ENCODE data around the gene CMIP.
"Not testable (repeated sequence)": the region's sequence is repeated elsewhere in the genome, so short reads cannot be mapped to it uniquely, and the experiment has no call there.

CMIP gene

DNA sequence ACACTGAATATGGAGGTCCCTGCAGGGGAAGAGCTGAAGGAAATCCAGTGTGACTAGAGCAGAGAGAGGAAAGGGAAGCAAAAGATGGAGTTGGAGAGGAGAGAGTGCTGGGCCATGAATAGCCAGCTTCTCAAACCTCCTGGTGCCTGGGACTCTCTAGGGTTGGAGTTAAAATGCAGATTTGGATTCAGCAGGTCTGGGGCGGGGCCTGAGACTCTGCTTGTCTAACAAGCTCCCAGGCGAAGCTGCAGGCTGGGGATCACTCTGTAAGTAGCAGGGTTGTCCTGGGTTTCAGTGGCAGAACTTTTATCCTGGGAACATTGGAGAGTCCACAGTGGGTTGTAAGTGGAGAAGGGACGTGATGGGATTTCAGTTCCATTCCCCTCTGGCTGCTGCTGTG is 231.1 kb downstream of the CMIP start:
- DNase-seq, result no peak

DNA sequence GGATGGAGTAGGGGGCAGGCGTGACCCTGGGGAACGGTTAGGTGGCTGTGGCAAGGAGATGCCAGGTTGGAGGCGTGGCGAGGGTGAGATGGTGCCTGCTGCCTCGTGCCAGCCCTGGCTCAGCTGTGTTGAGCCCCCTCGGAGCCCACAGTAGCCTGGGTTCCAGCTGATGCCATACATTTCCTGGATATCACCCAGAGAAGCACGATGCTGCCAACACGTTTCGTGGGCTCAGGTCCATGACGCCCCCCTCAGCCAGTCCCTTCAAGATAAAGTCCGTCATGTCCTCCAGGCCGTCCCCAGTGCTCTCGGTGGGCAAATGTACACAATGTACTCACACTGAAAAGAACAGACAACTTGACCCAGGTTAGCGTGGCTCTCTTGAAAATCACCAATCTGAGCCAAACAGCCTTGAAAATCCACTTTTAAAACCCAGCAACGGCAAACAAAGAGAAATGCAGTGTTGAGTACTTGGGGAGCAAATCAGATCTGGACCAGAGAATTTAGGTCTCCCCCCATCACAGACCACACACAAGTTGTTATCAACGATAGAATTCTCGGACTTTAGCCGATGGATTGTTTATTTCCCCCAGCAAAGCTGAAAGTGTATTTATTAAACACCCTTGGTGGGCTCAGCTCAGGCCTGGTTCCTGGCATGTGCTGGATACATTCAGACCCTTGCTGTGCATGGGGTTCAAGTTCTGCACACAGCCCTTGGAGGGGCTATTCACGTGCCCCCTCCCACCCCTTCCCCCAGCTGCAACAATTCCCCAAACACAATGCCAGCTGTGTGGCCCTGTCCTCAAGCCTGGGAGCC is 231.7 kb downstream of the CMIP start:
- no peak for DNase-seq

DNA sequence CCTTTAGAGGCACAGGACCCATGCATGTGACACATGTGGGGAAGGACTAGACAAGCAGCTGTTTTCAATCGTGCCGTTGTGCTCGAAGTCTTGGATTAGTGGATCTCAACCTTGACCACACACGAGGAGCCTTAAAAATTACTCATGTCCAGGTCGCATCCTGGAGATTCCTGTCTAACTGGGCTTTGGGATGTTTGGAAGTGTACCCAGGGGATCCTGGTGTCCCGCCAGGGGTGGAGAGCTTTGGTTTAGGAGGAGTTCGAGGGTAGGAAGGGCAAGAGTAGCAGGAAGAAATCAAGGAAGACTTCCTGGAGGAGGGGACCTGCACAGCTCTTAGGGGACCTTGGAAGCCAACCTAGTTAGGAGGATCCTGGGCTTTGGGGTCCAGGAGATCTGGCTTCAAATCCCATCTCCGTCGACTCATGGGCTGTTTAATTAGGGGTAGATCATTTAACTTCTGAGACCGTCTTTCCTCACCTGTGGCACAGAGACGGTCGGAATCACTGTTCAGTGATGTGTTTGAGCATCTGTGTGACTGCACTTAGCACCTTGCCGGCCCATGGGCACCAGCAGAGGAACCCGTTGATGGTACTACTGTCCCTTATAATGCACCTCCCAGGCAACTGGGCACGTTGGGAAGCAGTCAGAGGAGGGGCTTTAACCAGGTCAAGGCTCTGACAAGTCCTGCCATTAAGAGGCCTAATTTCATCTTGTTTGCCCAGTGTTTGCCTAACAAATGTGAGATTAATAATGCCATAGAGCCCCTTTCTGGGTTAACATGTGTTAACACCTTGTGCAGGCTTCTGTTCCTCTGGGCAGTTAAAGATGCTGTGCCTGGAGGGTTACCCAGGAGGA is 232.5 kb downstream of the CMIP start:
- no peak for DNase-seq

DNA sequence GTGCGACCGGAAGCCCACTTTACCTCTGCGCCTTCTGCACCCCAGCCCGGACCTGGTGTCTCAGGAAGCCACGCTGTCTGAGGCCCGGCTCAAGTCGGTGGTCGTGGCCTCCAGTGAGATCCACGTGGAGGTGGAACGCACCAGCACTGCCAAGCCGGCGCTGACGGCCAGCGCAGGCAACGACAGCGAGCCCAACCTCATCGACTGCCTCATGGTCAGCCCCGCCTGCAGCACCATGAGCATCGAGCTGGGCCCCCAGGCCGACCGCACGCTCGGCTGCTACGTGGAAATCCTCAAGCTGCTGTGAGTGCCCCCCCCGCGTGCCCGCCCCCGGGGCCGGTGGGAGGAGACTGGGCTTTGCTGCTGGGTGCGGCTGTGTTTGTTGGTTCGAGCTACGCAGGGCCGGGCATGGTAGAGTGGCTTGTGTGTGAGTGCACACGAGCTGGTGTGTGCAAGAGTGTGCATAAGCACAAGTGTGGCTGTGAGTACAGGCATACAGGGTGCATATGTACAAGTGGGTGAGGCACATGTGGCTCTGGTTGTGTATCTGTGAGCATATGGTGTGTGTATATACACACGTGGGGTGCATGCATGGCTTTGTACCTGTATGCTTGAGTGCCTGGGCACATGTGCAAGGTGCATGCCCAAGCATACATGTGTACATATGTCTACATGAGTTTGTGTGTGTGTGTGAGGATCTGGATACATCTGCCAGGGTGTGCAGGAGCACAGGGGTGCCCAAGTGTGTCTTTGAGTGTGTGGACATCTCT is 233.9 kb downstream of the CMIP start:
- DNase-seq, result no peak

DNA sequence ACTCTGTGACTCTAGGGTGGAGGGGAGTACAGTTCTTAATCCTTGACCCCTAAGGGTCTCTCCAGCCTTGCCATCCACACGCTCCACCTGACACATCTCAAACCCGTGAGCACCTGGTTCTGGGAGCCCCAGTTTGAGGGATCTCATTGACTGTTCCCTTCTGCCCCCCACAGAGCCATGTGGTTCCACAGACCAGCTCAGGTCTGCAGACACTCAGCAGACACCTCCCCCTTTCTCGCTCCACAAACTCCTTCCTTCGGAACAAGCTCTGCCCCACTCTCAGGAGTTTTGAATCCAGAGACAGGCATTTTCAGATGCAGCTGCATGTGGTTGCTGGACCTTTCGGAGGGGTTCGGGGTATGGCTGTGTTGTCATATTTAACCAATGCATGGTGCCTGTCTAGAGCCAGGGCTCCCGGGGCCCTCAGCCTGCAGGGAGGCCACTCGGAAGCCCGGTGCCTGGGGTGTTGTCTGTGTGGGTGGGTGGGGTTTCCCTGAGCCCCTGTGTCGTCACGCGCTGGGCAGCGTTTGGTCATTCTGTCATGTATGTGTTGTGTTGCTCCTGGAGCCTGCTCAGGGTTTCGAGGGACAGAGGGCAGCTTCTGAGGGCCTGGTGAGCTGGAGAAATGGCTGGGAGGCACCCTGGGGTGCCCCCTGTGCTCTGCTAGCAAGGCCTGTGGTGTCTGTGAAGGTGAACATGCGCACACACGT is 235.3 kb downstream of the CMIP start:
- no peak for DNase-seq

DNA sequence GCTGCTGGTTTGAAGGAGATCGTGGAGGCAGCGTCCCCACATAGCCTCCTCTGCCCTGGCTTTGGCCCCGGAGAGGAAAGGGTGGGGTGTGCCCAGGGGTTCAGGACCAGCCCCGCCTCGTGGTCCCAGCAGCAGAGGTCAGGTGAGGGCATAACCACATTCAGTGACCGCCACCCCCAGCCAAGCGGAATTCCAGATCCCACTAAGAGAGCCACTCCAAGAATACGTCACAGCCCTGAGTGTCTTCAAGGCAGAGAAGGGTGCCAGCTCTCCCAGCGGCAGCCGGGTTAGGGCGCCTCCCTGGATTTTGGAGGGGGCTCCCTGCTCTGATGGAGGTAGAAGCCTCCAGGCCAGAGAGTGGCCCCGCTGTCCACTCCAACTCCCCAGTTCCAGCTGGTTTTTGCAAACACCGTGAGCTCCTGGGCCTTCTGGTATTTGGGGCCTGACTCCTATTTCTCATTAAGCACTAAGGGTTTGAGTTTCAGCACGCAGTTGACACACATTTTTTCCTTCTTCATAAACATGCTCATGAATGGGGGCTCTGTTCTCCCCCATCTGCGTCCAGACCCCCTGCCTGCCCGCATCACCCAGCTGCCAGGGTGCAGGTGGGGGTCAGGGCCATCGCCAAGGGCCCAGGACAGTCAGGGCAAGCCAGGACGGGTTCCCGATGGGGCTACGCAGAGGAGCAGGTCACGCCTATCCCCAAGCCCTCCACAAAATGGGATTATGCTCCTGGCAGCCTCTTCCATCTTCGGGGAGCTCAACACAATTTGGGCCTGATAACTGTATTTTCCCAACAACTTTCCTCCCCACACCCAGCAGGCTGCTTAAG is 236.1 kb downstream of the CMIP start:
- DNase-seq, result peak; percentile 49

DNA sequence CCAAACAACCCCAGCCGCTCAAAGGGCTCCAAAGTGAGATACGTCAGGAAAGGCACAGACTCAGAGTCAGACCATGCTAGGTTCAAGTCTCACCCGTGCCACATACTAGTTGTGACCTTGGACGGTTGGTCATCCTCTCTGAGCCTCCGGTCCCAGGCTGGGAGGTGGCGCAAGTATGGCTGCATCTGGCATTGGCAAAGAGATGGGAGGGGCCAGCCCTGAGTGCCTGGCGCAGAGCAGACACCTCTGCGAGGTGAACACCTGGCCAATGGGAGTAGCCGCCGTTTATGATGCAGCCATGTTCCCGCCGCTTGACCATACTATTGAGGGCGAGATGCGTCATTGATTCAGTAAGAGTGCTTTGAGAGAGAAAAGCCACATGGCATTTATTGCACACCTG is 236.7 kb downstream of the CMIP start:
- DNase-seq, result no peak

DNA sequence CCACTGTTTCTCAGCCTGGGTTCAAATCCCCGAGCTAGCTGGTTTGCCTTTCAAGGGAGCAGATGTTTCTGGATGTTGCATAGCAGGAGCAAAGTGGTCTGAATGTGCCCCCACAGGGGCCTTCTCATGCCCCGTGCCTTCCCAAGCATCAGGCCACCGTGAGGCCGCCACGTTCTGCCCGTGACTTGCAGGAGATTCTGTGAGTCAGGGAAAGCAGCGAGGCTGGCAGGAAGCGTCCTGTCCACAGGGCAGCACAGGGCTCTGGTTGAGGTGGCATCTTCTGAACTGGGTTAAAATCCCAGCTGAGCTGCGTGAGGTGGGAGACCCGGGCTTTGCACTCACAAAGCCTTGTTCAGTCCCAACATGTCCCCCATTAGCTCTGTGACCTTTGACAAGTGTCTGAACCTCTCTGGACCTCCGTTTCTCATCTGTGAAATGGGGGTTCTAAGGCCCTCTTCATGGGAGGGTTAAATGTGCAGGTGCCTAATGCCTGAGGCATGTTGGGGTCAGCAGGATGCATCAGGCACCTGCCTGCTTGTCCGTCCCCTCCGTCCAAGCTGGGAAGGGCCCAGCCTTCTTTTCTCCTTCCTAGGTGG is 239.7 kb downstream of the CMIP start:
- DNase-seq, result no peak

DNA sequence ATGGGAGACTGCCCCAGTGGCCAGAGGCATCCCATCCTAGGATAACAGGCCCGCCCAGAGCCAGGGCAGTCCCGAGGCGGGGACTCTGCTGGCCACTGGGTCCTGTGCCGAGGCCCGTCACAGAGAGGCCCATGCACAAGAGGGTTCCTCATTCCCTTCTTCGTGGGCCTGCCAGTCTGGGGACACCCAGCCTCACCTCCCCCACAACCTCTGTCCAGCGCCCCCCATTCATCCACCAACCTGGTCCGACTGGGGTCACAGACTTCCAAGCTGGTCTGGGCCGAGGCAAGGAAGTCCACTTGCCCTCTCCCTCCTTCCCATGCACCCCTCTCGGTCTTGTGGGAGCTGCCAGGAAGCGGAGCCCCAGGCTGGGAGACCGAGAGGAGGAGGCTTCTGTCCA is 240.3 kb downstream of the CMIP start:
- no peak for DNase-seq

DNA sequence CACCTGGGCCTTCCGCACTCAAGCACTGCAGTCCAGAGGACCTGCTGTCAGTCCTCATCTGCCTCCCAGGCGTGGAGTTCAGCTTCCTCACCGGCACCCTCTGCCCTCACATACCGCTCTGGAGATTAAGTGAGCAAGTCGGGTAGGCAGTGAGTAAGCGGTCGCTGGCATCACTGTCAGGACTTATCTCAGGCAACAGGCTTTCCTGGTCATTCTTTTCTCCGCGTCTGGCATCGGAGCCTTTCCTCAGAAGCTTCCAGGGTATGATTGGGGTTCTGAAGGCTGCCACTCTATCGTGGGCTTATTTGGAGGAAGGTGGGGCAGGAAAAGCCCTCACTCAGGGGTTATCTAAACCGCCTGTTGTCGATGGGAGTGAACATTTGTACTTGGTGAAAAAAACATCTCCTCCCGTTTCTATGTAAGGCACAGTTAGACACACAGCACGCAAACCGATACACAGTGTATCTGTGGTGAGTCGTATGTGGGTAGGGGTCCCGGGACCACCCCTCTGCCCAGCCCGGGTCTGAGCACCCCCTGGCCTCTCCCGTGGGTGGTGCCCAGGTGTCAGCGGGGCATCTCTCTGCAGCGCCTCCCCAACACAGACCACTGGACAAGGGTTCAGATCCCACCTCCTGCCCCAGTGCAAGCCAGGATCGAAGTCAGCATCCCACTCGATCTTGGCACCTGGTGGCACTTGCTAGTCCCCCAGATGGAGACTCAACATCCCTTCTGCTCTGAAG is 242.0 kb downstream of the CMIP start:
- DNase-seq, result no peak

DNA sequence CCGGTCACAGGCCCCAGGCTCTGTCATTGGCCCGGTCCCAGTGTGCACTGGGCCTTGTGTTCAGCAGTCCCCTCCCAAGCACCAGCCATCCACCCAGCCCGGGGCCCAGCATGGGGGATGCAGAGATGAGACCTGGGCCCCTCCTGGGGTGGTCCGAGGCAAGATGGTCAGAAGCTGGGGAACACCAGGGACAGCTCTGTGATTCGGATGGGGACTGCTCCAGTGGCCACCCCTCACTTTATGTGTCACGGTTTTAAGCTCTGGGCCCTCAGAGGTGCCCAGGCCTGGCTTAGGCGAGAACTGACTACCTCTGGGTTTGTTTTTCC is 242.5 kb downstream of the CMIP start:
- no peak for DNase-seq

DNA sequence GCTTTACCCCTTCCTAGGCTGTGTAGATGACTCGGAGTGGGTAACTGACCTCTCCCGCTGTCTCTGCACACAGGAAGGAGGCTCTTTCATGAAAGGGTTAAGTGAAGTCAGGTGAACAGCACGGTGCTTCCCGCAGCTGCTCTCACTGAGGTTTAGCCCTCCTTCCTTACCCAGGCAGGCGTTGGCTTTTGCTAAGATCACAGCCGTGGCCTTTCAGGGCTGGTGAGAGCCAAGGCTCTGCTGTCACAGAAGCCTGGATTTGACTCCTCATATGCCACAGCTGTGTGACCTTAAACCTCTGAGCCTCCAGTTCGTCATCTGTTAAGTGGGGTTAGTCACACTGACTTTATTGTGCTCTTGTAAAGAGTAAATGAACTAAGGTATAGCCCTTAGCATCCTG is 243.6 kb downstream of the CMIP start:
- DNase-seq, result no peak

DNA sequence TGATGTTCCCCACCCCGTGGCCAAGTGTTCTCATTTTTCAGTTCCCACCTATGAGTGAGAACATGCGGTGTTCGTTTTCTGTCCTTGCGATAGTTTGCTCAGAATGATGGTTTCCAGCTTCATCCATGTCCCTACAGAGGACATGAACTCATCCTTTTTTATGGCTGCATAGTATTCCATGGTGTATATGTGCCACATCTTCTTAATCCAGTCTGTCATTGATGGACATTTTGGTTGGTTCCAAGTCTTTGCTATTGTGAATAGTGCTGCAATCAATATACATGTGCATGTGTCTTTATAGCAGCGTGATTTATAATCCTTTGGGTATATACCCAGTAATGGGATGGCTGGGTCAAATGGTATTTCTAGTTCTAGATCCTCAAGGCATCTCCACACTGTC is 244.2 kb downstream of the CMIP start:
- not testable (repeated sequence) for DNase-seq

DNA sequence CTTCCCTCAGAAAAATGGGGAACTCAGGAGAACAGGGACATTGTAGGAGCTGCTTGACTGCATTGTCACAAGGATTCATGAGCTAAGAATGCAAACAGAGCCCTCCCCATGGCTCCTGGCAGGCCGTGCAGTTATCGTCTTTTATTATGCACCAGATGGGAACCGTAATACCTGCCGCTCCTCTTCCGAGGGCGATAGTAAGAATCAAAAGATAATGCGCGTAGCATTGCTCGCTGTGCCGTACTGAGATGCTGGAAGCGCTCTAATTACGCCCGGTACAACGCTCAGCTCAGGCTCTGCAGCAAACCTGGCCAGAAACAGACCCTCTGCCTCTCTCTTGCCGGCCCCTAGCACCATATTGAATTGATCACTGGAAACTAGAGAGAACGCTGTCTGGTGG is 247.4 kb downstream of the CMIP start:
- no peak for DNase-seq

DNA sequence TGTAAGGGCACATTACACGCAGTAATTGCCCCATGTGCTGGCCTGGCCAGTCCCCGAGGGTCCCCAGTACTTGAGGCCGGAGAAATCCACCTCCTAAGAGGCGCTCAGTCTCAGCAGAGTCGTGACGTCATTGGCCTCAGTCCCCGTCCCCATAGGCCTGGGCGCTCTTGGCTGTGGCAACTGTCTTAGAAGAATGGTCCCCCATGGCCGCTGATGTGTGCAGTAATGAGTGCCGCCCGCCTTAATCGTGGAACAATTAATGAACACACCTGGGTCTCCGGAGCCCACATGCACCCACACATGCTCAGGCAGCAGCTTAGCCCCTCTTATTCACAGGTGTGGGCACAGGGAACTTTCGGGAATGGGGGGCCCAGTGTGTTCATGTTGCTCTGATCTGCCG is 248.0 kb downstream of the CMIP start:
- no peak for DNase-seq

DNA sequence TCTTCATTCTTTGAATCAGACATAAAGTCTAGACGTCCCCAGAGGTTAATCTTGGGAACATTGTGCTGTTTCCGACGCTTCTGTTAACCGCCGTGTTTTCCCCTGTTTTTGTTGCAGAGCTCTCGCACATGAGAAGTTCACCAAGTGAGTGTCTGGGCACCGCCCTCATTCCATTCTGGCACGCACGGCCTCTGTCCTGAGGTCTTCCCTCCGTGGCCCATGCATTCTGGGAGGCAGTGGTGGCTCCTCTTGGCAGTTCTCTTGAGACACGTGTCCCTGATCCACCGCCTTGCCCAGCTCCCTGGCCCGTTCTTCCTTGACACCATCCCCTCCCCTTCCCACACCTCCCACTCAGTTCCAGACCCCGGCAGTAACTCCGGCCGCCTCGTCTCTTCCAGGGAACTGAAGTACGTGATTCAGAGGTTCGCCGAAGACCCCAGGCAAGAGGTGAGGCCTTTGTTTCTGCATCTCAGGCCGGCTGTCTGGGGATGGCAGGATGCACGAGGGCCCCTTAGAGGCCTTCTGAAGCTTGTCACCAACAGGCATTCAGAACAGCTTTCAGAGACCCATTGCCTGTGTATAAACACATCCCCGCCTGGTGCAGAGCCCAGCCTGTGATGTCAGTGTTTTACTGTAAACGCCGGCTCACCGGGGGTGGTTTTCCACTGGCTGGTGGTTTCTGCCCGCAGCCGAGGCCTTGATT is 248.6 kb downstream of the CMIP start:
- DNase-seq, result peak; percentile 57

DNA sequence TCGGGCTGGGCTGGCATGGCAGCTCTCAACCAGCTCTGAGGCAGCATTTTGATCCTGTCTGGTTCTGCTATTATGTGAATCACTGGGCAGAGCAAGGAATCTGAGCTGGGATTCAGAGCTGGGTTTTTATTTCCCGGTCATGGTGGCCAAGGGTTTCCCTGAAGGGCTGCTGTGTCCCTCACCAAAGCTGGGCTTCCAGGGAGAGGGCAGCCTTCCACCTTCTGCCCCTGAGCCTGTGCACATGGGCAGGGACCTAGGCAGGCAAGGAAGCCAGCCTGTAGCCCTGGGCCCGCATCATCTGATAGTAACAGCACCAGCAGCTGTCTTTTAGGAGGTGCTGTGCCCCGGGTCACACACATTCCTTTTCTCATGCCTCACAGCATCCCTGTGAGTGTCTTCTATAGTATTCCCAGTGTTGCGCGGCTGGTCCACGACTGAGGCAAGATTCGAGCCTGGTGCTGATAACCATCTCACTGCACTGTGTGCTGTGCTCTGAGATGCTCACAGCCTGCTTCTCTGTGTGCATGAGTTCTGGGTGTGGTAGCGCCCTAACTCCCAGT is 249.2 kb downstream of the CMIP start:
- DNase-seq, result no peak

DNA sequence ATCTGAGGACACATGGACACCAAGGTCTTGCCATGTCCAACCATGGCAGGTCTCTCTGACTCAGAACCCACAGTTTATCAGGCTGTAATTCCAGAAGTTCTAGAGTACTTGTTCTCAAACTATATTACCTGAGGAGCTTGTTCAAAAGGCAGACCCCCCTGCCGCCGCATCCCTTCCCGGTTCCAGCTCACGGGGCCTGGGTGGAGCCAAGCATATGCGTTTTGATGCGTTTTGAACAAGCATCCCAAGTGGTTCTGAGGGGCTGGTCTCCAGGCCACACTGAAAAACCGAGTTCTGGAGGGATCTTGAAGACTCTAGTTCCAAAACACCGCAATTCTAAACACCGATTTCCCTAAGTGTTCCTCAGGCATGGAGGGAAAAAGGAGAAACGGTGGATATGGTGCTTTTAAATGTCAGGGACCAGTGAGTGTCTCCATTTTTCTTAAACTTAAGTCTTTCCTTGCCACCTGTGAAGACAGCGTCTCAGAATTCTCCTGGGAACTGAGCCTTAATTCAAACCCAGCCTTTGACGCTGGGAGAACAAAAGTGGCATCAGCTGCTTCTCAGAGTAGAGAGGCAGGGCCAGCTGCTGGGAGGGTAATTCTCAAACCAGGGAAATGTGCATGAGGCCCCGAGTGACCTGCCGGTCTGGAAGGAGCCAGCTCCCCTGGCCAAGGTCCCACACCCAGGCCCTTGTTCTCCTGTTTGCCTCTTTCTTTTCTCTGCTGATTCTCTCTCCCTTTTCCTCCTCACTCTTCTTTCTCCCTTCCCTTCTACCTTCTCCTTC is 250.1 kb downstream of the CMIP start:
- DNase-seq, result peak; percentile 60

Measured in femur (tissue), 1 donor.